Loucy (cell line): ENCODE results near the gene CORO1A.

Source experiments
- H2AFZ ChIP-seq: fragments of 200-600 bp; sonication (generic); 2 replicates; pipeline ENCODE4 v1.6.0; 2016; ENCODE audit warnings: antibody characterized with exemption, mild to moderate bottlenecking, low read length, moderate library complexity
- H3F3A ChIP-seq: fragments of 200-600 bp; 2 replicates; pipeline ENCODE4 v1.6.0; 2016; ENCODE audit warnings: antibody characterized with exemption, low read depth, mild to moderate bottlenecking
- H3K27me3 ChIP-seq: fragments of 200-600 bp; sonication (generic); 2 replicates; pipeline ENCODE4 v1.6.1; 2014; ENCODE audit warnings: low read length, mild to moderate bottlenecking; ENCODE audit not compliant: insufficient read depth, poor library complexity, severe bottlenecking
- H3K36me3 ChIP-seq: fragments of 200-600 bp; sonication (generic); 2 replicates; pipeline ENCODE4 v1.6.1; 2016; ENCODE audit warnings: low read length; ENCODE audit not compliant: insufficient read depth
- H3K4me1 ChIP-seq: fragments of 200-600 bp; sonication (generic); 2 replicates; pipeline ENCODE4 v1.5.1; 2014; ENCODE audit warnings: low read length, mild to moderate bottlenecking; ENCODE audit not compliant: insufficient read depth, poor library complexity, severe bottlenecking
- H3K4me2 ChIP-seq: fragments of 200-600 bp; sonication (generic); 2 replicates; pipeline ENCODE4 v1.6.0; 2014; ENCODE audit warnings: antibody characterized with exemption, low read length, low read depth, mild to moderate bottlenecking; ENCODE audit not compliant: poor library complexity, severe bottlenecking
- H3K4me3 ChIP-seq: fragments of 200-600 bp; sonication (generic); 2 replicates; pipeline ENCODE4 v1.5.1; 2014; ENCODE audit warnings: low read length, mild to moderate bottlenecking, mixed read lengths; ENCODE audit not compliant: poor library complexity, severe bottlenecking
- H3K79me2 ChIP-seq: fragments of 200-600 bp; sonication (generic); 2 replicates; pipeline ENCODE4 v1.6.1; 2014; ENCODE audit warnings: low read length; ENCODE audit not compliant: insufficient read depth
- H3K9ac ChIP-seq: fragments of 200-600 bp; sonication (generic); 2 replicates; pipeline ENCODE4 v1.6.0; 2014; ENCODE audit warnings: mild to moderate bottlenecking, low read depth, low read length, moderate library complexity; ENCODE audit not compliant: poor library complexity, severe bottlenecking
- H3K9me2 ChIP-seq: fragments of 200-600 bp; sonication (generic); replicated peaks from 2 replicates; pipeline ENCODE4 v1.6.1; 2016; ENCODE audit warnings: low read depth, low read length, mixed read lengths
- H3K9me3 ChIP-seq: fragments of 200-600 bp; sonication (generic); 2 replicates; pipeline ENCODE4 v1.6.1; 2014; ENCODE audit warnings: mild to moderate bottlenecking, antibody characterized with exemption, low read length, low read depth; ENCODE audit not compliant: insufficient read depth
- H4K20me1 ChIP-seq: fragments of 200-600 bp; sonication (generic); 2 replicates; pipeline ENCODE4 v1.6.0; 2014; ENCODE audit warnings: antibody characterized with exemption, low read length, mild to moderate bottlenecking; ENCODE audit not compliant: insufficient read depth, poor library complexity, severe bottlenecking
- EZH2phosphoT487 ChIP-seq: fragments of 200-600 bp; IDR thresholded peaks from 2 replicates; pipeline ENCODE4 v1.6.1; 2018; ENCODE audit warnings: antibody characterized with exemption, mild to moderate bottlenecking, moderate library complexity, borderline replicate concordance
- TF ChIP-seq, protein P1 (sequence below): fragments of 200-600 bp; sonication (generic); conservative IDR thresholded peaks from 2 replicates; pipeline ENCODE4 v1.5.1; 2014; ENCODE audit warnings: mild to moderate bottlenecking, antibody characterized with exemption, low read length

The CORO1A gene

DNA sequence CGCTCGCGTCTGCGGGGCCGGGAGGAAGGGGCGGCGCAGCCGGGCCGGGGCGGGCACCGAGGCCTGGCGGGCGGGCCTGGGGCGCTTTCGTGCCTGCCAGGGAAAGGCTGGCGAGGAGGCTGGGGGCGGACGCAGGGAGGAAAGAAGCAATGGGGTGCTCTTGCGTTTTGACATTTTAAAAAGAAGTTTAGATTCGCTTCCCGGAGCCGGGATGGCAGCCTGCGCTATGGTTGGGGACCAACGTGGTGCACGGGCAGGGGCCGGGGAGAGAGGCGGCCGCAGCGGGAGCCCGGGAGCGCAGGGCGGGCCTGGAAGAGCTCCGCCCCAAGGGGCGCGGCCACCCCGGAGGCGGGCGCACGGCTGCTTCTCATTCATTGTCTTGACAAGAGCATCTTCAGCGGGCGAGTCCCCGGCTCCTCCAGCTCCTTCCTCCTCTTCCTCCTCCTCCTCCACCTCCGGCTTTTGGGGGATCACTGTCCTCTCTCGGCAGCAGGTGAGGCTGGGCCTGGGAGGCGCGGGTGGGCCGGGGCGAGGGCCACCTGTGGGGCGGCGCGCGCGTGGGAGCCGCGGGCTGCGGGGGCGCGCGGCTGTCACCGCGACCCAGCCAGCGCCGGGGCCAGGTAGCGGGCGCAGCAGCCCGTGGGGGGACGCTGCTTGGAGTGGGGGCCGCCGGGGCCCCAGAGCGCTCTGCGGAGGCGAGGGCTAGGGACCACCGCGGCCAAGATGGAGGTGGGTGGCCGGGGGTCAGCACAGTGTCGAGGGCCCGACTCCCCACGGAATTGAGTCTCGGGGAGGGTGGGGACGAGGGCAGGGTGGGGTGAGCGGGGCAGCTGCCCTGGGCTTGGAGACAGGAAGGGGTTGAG lies at the start of gene CORO1A:
Gene CORO1A (plus strand): TSS at position 370 of the 863 bp plus-strand sequence. CDS start 1,608 bp downstream, outside the sequence.
- Histone ChIP-seq H3K79me2 (peaks cover 53% of the 10 kb centered on the region), H3K9me2 (no peaks in the 10 kb centered on the region), H3K27me3 (no peaks in the 10 kb centered on the region), H3K4me1 (peaks cover 33% of the 10 kb centered on the region), H3K4me3 (peak within 1 kb of the TSS; percentile 96), H3F3A (peaks cover 7% of the 10 kb centered on the region; the same call in 1 of the 2 replicates), H4K20me1 (peaks cover 22% of the 10 kb centered on the region), H3K36me3 (peaks cover 14% of the 10 kb centered on the region; the same call in 1 of the 2 replicates), H3K9ac (peak within 1 kb of the TSS; percentile 100), H3K4me2 (peak within 1 kb of the TSS; percentile 100), H3K9me3 (no peaks in the 10 kb centered on the region), H2AFZ (peak within 1 kb of the TSS; percentile 67)
- TF ChIP-seq, protein P1, sequence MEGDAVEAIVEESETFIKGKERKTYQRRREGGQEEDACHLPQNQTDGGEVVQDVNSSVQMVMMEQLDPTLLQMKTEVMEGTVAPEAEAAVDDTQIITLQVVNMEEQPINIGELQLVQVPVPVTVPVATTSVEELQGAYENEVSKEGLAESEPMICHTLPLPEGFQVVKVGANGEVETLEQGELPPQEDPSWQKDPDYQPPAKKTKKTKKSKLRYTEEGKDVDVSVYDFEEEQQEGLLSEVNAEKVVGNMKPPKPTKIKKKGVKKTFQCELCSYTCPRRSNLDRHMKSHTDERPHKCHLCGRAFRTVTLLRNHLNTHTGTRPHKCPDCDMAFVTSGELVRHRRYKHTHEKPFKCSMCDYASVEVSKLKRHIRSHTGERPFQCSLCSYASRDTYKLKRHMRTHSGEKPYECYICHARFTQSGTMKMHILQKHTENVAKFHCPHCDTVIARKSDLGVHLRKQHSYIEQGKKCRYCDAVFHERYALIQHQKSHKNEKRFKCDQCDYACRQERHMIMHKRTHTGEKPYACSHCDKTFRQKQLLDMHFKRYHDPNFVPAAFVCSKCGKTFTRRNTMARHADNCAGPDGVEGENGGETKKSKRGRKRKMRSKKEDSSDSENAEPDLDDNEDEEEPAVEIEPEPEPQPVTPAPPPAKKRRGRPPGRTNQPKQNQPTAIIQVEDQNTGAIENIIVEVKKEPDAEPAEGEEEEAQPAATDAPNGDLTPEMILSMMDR, result no peak
- TF ChIP-seq EZH2phosphoT487, result no peak

DNA sequence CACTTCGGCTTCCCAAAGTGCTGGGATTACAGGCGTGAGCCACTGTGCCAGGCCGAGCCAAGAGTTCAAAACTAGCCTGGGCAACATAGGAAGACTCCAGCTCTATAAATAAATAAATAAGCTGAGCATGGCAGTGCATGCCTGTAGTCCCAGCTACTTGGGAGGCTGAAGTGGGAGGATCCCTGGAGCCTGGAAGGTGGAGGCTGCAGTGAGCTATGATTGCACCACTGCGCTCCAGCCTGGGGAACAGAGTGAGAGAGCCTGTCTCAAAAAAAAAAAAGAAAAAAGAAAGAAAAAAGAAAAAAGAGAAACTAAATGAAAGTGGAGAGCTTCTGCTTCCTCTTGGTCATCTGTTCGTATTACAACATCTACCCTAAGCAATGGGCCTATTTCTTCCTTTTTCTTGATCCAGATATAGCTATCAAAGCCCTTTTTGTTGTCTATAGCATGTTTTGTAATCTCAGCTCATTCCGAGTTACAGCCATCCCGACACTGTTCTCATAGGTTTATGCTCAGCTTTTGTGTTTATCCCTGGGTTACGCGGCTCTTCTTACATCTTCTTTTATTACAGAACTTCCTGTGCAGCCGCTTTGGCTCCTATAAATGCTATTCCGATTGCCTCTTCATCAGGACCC lies 46.3 kb upstream of the CORO1A start:
- Histone ChIP-seq H3K27me3 (no peaks in the 10 kb centered on the region), H3K79me2 (no peaks in the 10 kb centered on the region), H3K9me3 (no peaks in the 10 kb centered on the region), H3K4me3 (no peak overlapping the region), H2AFZ (no peak overlapping the region), H3K4me2 (no peak overlapping the region), H3K4me1 (peaks cover 2% of the 10 kb centered on the region), H3K36me3 (no peaks in the 10 kb centered on the region), H3K9ac (no peak overlapping the region), H4K20me1 (no peaks in the 10 kb centered on the region), H3F3A (no peaks in the 10 kb centered on the region), H3K9me2 (no peaks in the 10 kb centered on the region)
- TF ChIP-seq EZH2phosphoT487, result no peak
- TF ChIP-seq, protein P1, result no peak

DNA sequence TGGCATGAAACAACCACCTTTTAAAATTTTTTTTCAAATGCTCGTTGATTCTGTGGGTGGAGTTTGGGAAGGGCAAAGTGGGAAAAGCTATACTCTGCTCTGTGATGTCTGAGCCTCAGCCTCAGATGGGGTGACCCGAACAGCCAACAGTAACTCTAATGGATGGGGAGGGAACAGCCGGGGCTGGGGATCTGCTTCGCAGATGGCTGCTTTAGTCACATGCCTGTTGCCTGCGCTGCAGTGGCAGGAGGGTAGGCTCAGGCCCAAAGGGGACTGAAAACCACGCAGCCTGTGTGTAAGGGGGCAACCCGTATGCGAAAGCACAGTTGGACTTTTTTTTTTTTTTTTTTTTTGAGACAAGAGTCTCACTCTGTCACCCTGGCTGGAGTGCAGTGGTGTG lies 45.5 kb upstream of the CORO1A start:
- Histone ChIP-seq H3K4me1 (no peaks in the 10 kb centered on the region), H3K9ac (no peak overlapping the region), H3F3A (no peaks in the 10 kb centered on the region), H2AFZ (no peak overlapping the region), H3K79me2 (no peaks in the 10 kb centered on the region), H4K20me1 (no peaks in the 10 kb centered on the region), H3K9me2 (no peaks in the 10 kb centered on the region), H3K9me3 (no peaks in the 10 kb centered on the region), H3K4me2 (no peak overlapping the region), H3K36me3 (no peaks in the 10 kb centered on the region), H3K4me3 (no peak overlapping the region), H3K27me3 (no peaks in the 10 kb centered on the region)
- TF ChIP-seq EZH2phosphoT487, result no peak
- TF ChIP-seq, protein P1, result no peak
